ENCODE data around the gene RNF141. TPM values are rescaled to one million over a fixed set of nuclear protein-coding genes. Genes with fewer than 3 reads are reported as not detected.

The RNF141 gene
- total RNA-seq, 1 experiment from 2014 or later = 23.2 TPM

DNA sequence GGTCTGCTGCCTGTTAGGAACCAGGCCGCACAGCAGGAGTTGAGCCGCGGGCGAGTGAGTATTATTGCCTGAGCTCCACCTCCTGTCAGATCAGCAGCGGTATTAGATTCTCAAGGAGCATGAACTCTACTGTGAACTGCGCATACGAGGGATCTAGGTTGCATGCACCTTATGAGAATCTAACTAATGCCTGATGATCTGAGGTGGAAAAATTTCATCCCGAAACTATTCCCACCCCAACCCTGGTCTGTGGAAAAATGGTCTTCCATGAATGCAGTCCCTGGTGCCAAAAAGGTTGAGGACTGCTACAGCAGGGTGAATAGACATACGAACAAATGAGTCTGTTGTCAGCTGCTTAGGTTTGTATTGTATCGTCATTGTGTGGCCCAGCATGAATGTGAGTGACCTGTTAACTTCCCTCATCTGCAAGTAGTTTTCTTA is 29.8 kb downstream of the RNF141 start (continued):
- TF ChIP-seq SMAD3 (CRISPR knock-in tag; IDR thresholded peaks at IDR 0.05; ENCODE audit: borderline replicate concordance) = no peak
- TF ChIP-seq, protein P1, sequence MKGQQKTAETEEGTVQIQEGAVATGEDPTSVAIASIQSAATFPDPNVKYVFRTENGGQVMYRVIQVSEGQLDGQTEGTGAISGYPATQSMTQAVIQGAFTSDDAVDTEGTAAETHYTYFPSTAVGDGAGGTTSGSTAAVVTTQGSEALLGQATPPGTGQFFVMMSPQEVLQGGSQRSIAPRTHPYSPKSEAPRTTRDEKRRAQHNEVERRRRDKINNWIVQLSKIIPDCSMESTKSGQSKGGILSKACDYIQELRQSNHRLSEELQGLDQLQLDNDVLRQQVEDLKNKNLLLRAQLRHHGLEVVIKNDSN (CRISPR knock-in tag; IDR thresholded peaks at IDR 0.05) = no peak

DNA sequence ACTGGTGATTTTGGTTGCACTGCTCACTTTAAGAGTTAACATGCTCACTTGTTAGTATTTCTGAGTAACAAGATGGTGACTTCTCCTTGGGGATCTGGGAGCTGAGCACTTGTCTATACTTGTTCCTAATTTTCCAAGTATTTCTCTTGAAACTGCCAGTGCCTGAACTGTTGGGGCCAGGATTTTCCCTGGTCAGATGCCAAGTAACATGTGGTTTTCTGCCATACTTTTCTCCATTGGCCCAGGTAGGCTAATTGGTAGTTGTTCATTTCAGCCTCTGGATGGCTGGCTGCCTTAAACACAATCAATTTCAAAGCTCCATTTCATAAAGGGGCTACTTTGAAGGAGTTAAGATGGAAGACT is 35.0 kb downstream of the RNF141 start:
- POLR2A ChIA-PET = no interaction called here
- Mint-ChIP-seq H3K27me3 (ENCODE audit: low read depth) (peaks cover 21% of the 10 kb centered on the region), H3K4me3 (no peak overlapping the region), H3K9me3 (no peaks in the 10 kb centered on the region), H3K36me3 (no peaks in the 10 kb centered on the region), H3K27ac (no peak overlapping the region), H3K4me1 (peaks cover 2% of the 10 kb centered on the region; the same call in 1 of the 2 replicates)
- no peak for DNase-seq (ENCODE audit: low spot score)
- CTCF ChIA-PET = no interaction called here
- TF ChIP-seq, protein P2, sequence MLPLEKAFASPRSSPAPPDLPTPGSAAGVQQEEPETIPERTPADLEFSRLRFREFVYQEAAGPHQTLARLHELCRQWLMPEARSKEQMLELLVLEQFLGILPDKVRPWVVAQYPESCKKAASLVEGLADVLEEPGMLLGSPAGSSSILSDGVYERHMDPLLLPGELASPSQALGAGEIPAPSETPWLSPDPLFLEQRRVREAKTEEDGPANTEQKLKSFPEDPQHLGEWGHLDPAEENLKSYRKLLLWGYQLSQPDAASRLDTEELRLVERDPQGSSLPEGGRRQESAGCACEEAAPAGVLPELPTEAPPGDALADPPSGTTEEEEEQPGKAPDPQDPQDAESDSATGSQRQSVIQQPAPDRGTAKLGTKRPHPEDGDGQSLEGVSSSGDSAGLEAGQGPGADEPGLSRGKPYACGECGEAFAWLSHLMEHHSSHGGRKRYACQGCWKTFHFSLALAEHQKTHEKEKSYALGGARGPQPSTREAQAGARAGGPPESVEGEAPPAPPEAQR (CRISPR knock-in tag; IDR thresholded peaks at IDR 0.05) = no peak
- TF ChIP-seq PRRX2 (CRISPR knock-in tag; IDR thresholded peaks at IDR 0.05) (no peak), IRF2 (CRISPR knock-in tag; IDR thresholded peaks at IDR 0.05; ENCODE audit: borderline replicate concordance, low read depth) (no peak), ATF1 (CRISPR knock-in tag; IDR thresholded peaks at IDR 0.05) (no peak), TEAD1 (CRISPR knock-in tag; IDR thresholded peaks at IDR 0.05) (no peak), TEAD4 (CRISPR knock-in tag; IDR thresholded peaks at IDR 0.05) (no peak), FOXK1 (CRISPR knock-in tag; IDR thresholded peaks at IDR 0.05) (no peak)
- TF ChIP-seq, protein P3, sequence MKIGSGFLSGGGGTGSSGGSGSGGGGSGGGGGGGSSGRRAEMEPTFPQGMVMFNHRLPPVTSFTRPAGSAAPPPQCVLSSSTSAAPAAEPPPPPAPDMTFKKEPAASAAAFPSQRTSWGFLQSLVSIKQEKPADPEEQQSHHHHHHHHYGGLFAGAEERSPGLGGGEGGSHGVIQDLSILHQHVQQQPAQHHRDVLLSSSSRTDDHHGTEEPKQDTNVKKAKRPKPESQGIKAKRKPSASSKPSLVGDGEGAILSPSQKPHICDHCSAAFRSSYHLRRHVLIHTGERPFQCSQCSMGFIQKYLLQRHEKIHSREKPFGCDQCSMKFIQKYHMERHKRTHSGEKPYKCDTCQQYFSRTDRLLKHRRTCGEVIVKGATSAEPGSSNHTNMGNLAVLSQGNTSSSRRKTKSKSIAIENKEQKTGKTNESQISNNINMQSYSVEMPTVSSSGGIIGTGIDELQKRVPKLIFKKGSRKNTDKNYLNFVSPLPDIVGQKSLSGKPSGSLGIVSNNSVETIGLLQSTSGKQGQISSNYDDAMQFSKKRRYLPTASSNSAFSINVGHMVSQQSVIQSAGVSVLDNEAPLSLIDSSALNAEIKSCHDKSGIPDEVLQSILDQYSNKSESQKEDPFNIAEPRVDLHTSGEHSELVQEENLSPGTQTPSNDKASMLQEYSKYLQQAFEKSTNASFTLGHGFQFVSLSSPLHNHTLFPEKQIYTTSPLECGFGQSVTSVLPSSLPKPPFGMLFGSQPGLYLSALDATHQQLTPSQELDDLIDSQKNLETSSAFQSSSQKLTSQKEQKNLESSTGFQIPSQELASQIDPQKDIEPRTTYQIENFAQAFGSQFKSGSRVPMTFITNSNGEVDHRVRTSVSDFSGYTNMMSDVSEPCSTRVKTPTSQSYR (CRISPR knock-in tag; IDR thresholded peaks at IDR 0.05) = no peak
- TF ChIP-seq, protein P4, sequence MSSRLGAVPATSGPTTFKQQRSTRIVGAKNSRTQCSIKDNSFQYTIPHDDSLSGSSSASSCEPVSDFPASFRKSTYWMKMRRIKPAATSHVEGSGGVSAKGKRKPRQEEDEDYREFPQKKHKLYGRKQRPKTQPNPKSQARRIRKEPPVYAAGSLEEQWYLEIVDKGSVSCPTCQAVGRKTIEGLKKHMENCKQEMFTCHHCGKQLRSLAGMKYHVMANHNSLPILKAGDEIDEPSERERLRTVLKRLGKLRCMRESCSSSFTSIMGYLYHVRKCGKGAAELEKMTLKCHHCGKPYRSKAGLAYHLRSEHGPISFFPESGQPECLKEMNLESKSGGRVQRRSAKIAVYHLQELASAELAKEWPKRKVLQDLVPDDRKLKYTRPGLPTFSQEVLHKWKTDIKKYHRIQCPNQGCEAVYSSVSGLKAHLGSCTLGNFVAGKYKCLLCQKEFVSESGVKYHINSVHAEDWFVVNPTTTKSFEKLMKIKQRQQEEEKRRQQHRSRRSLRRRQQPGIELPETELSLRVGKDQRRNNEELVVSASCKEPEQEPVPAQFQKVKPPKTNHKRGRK (CRISPR knock-in tag; IDR thresholded peaks at IDR 0.05; ENCODE audit: borderline replicate concordance) = no peak
- TF ChIP-seq, protein P5, sequence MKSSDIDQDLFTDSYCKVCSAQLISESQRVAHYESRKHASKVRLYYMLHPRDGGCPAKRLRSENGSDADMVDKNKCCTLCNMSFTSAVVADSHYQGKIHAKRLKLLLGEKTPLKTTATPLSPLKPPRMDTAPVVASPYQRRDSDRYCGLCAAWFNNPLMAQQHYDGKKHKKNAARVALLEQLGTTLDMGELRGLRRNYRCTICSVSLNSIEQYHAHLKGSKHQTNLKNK (CRISPR knock-in tag; IDR thresholded peaks at IDR 0.05) = no peak
- no peak for ATAC-seq

DNA sequence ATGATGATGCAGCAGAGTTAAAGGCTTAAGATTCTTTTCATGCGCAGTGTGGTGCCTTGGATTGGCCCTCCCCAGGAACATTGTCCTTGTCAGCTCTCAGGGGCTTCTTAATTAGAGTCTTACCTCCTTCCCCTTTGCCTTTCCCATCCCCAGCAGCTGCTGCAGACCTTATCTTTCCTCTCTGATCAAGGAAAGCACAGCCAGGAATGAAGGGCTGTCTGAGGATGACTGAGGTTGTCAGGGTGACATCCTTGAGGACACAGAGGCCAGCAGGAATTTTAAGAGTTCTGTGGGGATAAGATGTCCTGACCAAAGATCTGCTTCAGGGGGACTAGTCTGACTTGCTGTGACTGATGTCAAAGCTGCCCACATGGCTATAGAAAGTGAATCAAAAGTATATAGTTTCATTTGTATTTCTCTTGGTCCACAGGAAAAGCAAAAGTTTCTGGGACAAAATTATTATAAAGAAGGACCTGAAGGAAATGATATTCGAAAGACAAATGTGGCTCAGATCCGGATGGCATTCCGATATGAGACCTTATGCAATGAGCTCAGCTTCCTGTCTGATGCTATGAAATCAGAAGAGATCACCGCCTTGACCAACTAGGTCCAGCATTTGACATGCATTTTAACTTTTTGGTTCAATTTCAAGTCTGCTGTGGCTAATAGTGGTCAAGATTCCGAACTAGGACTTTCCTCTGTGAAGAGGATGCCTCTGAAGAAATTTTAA is 35.5 kb downstream of the RNF141 start:
- Mint-ChIP-seq H3K9me3 (no peaks in the 10 kb centered on the region), H3K36me3 (peaks cover 2% of the 10 kb centered on the region; the same call in 1 of the 2 replicates), H3K27me3 (ENCODE audit: low read depth) (peaks cover 21% of the 10 kb centered on the region), H3K4me3 (no peak overlapping the region), H3K27ac (no peak overlapping the region), H3K4me1 (peaks cover 2% of the 10 kb centered on the region; the same call in 1 of the 2 replicates)
- DNase-seq (ENCODE audit: low spot score) (no peak), ATAC-seq (no peak)
- ChIA-PET POLR2A (no interaction called here), CTCF (no interaction called here)
- TF ChIP-seq MYBL2 (CRISPR knock-in tag; IDR thresholded peaks at IDR 0.05) (no peak), ZNF317 (CRISPR knock-in tag; IDR thresholded peaks at IDR 0.05; ENCODE audit: borderline replicate concordance, low read depth) (no peak), RORB (CRISPR knock-in tag; IDR thresholded peaks at IDR 0.05) (no peak), TCF7 (CRISPR knock-in tag; IDR thresholded peaks at IDR 0.05; ENCODE audit: low read depth) (no peak), ZNF423 (CRISPR knock-in tag; IDR thresholded peaks at IDR 0.05) (no peak)
- TF ChIP-seq, protein P5 (CRISPR knock-in tag; IDR thresholded peaks at IDR 0.05) = no peak
- TF ChIP-seq, protein P6, sequence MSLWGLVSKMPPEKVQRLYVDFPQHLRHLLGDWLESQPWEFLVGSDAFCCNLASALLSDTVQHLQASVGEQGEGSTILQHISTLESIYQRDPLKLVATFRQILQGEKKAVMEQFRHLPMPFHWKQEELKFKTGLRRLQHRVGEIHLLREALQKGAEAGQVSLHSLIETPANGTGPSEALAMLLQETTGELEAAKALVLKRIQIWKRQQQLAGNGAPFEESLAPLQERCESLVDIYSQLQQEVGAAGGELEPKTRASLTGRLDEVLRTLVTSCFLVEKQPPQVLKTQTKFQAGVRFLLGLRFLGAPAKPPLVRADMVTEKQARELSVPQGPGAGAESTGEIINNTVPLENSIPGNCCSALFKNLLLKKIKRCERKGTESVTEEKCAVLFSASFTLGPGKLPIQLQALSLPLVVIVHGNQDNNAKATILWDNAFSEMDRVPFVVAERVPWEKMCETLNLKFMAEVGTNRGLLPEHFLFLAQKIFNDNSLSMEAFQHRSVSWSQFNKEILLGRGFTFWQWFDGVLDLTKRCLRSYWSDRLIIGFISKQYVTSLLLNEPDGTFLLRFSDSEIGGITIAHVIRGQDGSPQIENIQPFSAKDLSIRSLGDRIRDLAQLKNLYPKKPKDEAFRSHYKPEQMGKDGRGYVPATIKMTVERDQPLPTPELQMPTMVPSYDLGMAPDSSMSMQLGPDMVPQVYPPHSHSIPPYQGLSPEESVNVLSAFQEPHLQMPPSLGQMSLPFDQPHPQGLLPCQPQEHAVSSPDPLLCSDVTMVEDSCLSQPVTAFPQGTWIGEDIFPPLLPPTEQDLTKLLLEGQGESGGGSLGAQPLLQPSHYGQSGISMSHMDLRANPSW (CRISPR knock-in tag; conservative IDR thresholded peaks at IDR 0.05; ENCODE audit: low read depth) = no peak

Measured in WTC11 (cell line).